BLaER1 treated with 17β-estradiol and CSF1 and Interleukin-3, amounts not matched to agents 10 nM and 100 nM (cell line): ENCODE data around the gene NAA20.

Experiments used
- H3K27ac ChIP-seq, 11 experiments: shearing (Covaris generic); formaldehyde crosslinking; 2 replicates each; pipeline ENCODE4 v1.8.1; 2022
- H3K27me3 ChIP-seq, 11 experiments: shearing (Covaris generic); formaldehyde crosslinking; 2 replicates each; pipeline ENCODE4 v1.8.1; 2022
- H3K36me3 ChIP-seq, 11 experiments: shearing (Covaris generic); formaldehyde crosslinking; 2 replicates each; pipeline ENCODE4 v1.8.1; 2022
- H3K4me1 ChIP-seq, 10 experiments: shearing (Covaris generic); formaldehyde crosslinking; 2 replicates each; pipeline ENCODE4 v1.8.1; 2022
- H3K4me2 ChIP-seq, 11 experiments: shearing (Covaris generic); formaldehyde crosslinking; 2 replicates each; pipeline ENCODE4 v1.8.1; 2022
- H3K4me3 ChIP-seq, 10 experiments: shearing (Covaris generic); formaldehyde crosslinking; 2 replicates each; pipeline ENCODE4 v1.8.1; 2022
- H3K9ac ChIP-seq, 11 experiments: shearing (Covaris generic); formaldehyde crosslinking; 2 replicates each; pipeline ENCODE4 v1.8.1; 2022
- H3K9me3 ChIP-seq, 11 experiments: shearing (Covaris generic); formaldehyde crosslinking; replicated peaks in 1 of 11; 2 replicates each; pipeline ENCODE4 v1.8.1; 2022
- H4K20me1 ChIP-seq, 11 experiments: shearing (Covaris generic); formaldehyde crosslinking; 2 replicates each; pipeline ENCODE4 v1.8.1; 2022
- Cebpa-rat ChIP-seq, 11 experiments: shearing (Covaris generic); IDR thresholded peaks; 2 replicates each; pipeline ENCODE4 v1.8.1; 2022

The NAA20 gene

DNA sequence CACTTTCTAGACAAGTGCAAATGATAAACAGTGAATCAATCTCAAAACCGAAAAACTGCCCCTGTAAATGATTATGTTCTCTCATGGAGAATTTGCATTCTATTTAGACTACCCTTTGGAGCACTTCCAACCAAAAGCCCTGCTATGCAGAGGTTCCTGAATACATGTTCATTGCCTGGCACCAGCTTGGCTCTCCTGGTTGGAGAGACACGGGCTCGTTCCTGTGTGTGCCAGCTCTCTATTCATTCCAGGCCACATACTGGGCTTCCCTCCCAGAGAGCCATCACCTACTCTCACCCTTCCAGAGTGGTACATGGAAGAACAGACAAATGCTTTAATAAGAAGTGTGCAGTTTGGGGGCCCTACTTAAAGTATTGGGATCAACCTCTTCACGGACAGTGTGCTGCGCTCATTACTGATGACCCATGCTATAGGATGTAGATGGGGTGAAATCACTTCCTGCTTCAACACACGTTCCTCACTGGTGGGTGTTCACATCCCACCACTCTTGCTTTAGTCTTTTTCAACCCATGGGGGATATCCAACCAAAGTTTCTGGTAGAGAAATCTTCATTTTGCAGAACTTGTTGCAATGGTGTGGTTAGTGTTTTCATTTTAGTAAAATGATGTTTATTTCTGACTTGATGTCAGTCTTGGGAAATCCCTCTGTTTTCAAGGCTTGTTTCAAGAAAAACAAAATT is 38.5 kb upstream of the NAA20 start:
- Histone ChIP-seq H3K4me2 (peak overlapping the region; percentile 0 to 97 (median 94); a peak in 19 of 22 replicates), H3K36me3 (peaks cover 4 to 86% (median 83%) of the 10 kb centered on the region in 11 experiments; a peak in 20 of 22 replicates), H4K20me1 (peaks cover 11 to 72% (median 69%) of the 10 kb centered on the region in 11 experiments), H3K4me3 (peak overlapping the region in 8 of 10 experiments; percentile 71 to 97 (median 86); a peak in 17 of 20 replicates), H3K9me3 (peaks cover 0 to 20% (median 10%) of the 10 kb centered on the region in 11 experiments; a peak in 15 of 22 replicates), H3K27me3 (no peaks in the 10 kb centered on the region), H3K4me1 (peaks cover 38 to 73% (median 57%) of the 10 kb centered on the region in 10 experiments), H3K27ac (peak overlapping the region in 4 of 11 experiments; percentile 6 to 94 (median 12); a peak in 2 of 22 replicates), H3K9ac (peak overlapping the region in 3 of 11 experiments; percentile 89 to 93 (median 90); a peak in 7 of 22 replicates)
- no peak for TF ChIP-seq Cebpa-rat (IDR thresholded peaks at IDR 0.05)

DNA sequence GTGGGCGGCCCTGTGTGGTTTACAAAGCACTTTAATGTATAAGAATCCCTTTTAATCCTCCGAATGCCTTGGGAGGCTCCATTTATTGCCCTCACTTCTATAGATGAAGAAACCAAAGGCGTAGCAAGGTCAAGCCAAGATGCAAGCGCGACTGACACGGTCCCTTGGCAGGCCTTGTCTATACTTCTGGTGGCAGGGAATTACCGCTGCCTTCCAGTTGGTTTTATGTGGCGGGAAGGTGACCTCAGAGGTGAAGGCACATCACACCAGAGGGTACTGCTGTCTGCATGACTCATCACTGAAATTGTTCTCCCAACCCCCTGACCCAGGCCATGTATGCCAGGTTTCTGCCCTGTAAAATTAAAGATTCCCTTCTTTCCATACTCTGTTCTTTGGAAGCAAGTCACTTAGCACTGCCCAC is 36.1 kb upstream of the NAA20 start:
- Histone ChIP-seq H3K9me3 (peaks cover 0 to 23% (median 10%) of the 10 kb centered on the region in 11 experiments; a peak in 15 of 22 replicates), H3K27me3 (no peaks in the 10 kb centered on the region), H3K36me3 (peaks cover 4 to 100% (median 98%) of the 10 kb centered on the region in 11 experiments; a peak in 20 of 22 replicates), H3K4me3 (peak overlapping the region in 2 of 10 experiments; percentile 6 to 97; a peak in 2 of 20 replicates), H3K27ac (no peak overlapping the region), H3K9ac (peak overlapping the region in 2 of 11 experiments; percentile 90 to 93; a peak in 2 of 22 replicates), H4K20me1 (peaks cover 11 to 96% (median 93%) of the 10 kb centered on the region in 11 experiments), H3K4me1 (peaks cover 18 to 87% (median 65%) of the 10 kb centered on the region in 10 experiments), H3K4me2 (peak overlapping the region in 10 of 11 experiments; percentile 2 to 97 (median 88); a peak in 18 of 22 replicates)
- TF ChIP-seq Cebpa-rat (IDR thresholded peaks at IDR 0.05), result no peak

- no peaks in the 10 kb centered on the region for H3K27me3 ChIP-seq
- H3K27ac ChIP-seq, result peak overlapping the region in 2 of 11 experiments; percentile 13; a peak in 1 of 22 replicates
- H4K20me1 ChIP-seq, result peaks cover 12 to 100% (median 100%) of the 10 kb centered on the region in 11 experiments; a peak in 21 of 22 replicates
- H3K9me3 ChIP-seq, result peaks cover 0 to 11% (median 0%) of the 10 kb centered on the region in 11 experiments; a peak in 1 of 22 replicates
- peak overlapping the region in 2 of 11 experiments; percentile 4 to 23; a peak in 1 of 22 replicates for H3K9ac ChIP-seq
- no peak overlapping the region for H3K4me3 ChIP-seq
- no peak for TF ChIP-seq Cebpa-rat (IDR thresholded peaks at IDR 0.05)
- peaks cover 7 to 100% (median 53%) of the 10 kb centered on the region in 10 experiments for H3K4me1 ChIP-seq
- H3K36me3 ChIP-seq, result peaks cover 11 to 100% (median 98%) of the 10 kb centered on the region in 11 experiments; a peak in 21 of 22 replicates
- H3K4me2 ChIP-seq, result peak overlapping the region in 6 of 11 experiments; percentile 13 to 86 (median 36); a peak in 11 of 22 replicates
These were observed 30.7 kb upstream of the NAA20 start for GRCh38 chr20:19986419-19986818.

DNA sequence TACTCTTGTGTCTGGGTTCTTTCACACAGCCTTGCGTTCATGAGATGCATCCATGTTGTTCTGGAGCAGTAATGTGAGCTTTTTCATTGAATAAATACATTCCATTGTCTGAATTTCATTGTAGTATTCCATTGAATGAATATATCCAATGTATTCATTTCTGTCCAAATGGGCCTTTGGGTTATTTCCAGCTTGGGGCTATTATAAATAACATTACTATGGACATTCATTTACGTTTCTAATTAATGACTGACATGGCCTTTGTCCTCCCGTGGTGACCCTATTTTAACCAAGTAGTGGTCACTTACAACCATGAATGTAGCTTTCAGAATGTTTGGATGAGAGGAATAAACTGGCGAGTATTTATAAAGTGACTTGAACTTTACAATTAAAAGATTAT is 30.1 kb upstream of the NAA20 start:
- Histone ChIP-seq H3K4me2 (peak overlapping the region in 5 of 11 experiments; percentile 13 to 86 (median 44); a peak in 7 of 22 replicates), H3K4me3 (no peak overlapping the region), H4K20me1 (peaks cover 12 to 100% (median 100%) of the 10 kb centered on the region in 11 experiments; a peak in 21 of 22 replicates), H3K27ac (0 out of 22 replicates have a peak overlapping the region, but pooled peaks of 2 of the 11 experiments have one; percentile 13), H3K27me3 (no peaks in the 10 kb centered on the region), H3K9me3 (peaks cover 0 to 11% (median 0%) of the 10 kb centered on the region in 11 experiments; a peak in 1 of 22 replicates), H3K36me3 (peaks cover 11 to 100% (median 97%) of the 10 kb centered on the region in 11 experiments; a peak in 21 of 22 replicates), H3K9ac (peak overlapping the region in 1 of 11 experiments; percentile 23; a peak in 1 of 22 replicates), H3K4me1 (peaks cover 13 to 100% (median 57%) of the 10 kb centered on the region in 10 experiments)
- TF ChIP-seq Cebpa-rat (IDR thresholded peaks at IDR 0.05), result no peak

DNA sequence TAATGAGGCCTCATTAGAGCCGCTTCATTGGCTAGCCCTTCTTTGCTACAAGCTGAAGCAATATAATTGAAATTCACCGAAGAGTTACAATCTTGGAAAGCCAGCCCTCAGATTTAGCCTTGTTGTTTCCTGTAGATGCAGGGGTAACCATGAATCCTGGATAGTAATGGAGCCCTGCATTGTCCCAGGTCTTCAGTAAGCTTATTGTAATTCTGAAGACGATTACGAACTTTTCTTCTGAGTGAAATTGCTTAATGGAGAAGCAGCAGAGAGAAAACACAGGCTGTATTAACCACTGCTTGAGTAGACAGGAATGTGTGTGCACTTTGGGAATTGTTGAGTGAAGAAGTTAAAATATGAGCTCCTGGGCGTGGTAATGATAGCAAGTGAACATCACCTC is 26.3 kb upstream of the NAA20 start:
- H4K20me1 ChIP-seq, result peaks cover 5 to 95% (median 92%) of the 10 kb centered on the region in 11 experiments; a peak in 21 of 22 replicates
- no peak overlapping the region; a peak in 1 of 20 replicates for H3K4me3 ChIP-seq
- no peak for TF ChIP-seq Cebpa-rat (IDR thresholded peaks at IDR 0.05)
- no peaks in the 10 kb centered on the region for H3K9me3 ChIP-seq
- H3K4me2 ChIP-seq, result peak overlapping the region; percentile 39 to 91 (median 57)
- H3K27me3 ChIP-seq, result no peaks in the 10 kb centered on the region
- peaks cover 11 to 100% (median 96%) of the 10 kb centered on the region in 11 experiments; a peak in 21 of 22 replicates for H3K36me3 ChIP-seq
- peaks cover 46 to 100% (median 73%) of the 10 kb centered on the region in 10 experiments for H3K4me1 ChIP-seq
- peak overlapping the region in 2 of 11 experiments; percentile 39 to 51; a peak in 2 of 22 replicates for H3K9ac ChIP-seq
- peak overlapping the region in 4 of 11 experiments; percentile 26 to 49 (median 39); a peak in 7 of 22 replicates for H3K27ac ChIP-seq

DNA sequence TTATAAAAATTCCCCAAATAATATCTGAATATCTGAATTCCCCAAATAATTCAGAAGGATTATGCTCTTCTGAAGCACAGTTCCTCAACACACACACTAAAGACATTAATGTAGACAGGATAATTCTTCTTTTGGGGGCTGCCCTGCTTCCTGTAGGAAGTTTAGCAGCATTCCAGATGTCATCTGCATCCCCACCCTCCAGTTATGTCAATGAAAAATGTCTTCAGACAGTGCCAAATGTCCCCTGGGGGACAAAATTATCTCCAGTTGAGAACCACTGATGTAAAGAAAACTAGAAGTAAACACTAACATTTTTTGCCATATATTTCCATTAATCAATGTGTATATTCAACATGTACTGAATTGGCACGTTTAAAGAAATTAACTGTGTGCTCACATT is 25.9 kb upstream of the NAA20 start:
- Histone ChIP-seq H3K9me3 (no peaks in the 10 kb centered on the region), H3K4me2 (peak overlapping the region; percentile 39 to 91 (median 57)), H3K9ac (peak overlapping the region in 2 of 11 experiments; percentile 26 to 51; a peak in 2 of 22 replicates)

GRCh38 chr20:19991854-19992253 is 25.3 kb upstream of the NAA20 start:
- Histone ChIP-seq H3K4me2 (peak overlapping the region; percentile 30 to 91 (median 54); a peak in 16 of 22 replicates), H3K27ac (peak overlapping the region in 4 of 11 experiments; percentile 23 to 49 (median 36); a peak in 6 of 22 replicates), H3K9me3 (no peaks in the 10 kb centered on the region), H3K4me3 (no peak overlapping the region), H3K27me3 (no peaks in the 10 kb centered on the region), H3K4me1 (peaks cover 56 to 100% (median 76%) of the 10 kb centered on the region in 10 experiments), H3K9ac (peak overlapping the region in 3 of 11 experiments; percentile 7 to 73 (median 10); a peak in 2 of 22 replicates), H3K36me3 (peaks cover 11 to 100% (median 96%) of the 10 kb centered on the region in 11 experiments; a peak in 21 of 22 replicates), H4K20me1 (peaks cover 2 to 85% (median 82%) of the 10 kb centered on the region in 11 experiments; a peak in 21 of 22 replicates)
- TF ChIP-seq Cebpa-rat (IDR thresholded peaks at IDR 0.05), result no peak

More for the DNA sequence above, 25.9 kb upstream of the NAA20 start:
- Histone ChIP-seq H3K27ac (peak overlapping the region in 5 of 11 experiments; percentile 20 to 49 (median 37); a peak in 7 of 22 replicates), H3K4me1 (peaks cover 51 to 100% (median 73%) of the 10 kb centered on the region in 10 experiments), H3K36me3 (peaks cover 11 to 100% (median 96%) of the 10 kb centered on the region in 11 experiments; a peak in 21 of 22 replicates), H3K4me3 (no peak overlapping the region), H4K20me1 (peaks cover 5 to 91% (median 87%) of the 10 kb centered on the region in 11 experiments; a peak in 21 of 22 replicates), H3K27me3 (no peaks in the 10 kb centered on the region)
- no peak for TF ChIP-seq Cebpa-rat (IDR thresholded peaks at IDR 0.05)
